ENCODE measurements around the gene ZNF90.
"Not testable (repeated sequence)": the region's sequence is repeated elsewhere in the genome, so short reads cannot be mapped to it uniquely, and the experiment has no call there.

The ZNF90 gene

DNA sequence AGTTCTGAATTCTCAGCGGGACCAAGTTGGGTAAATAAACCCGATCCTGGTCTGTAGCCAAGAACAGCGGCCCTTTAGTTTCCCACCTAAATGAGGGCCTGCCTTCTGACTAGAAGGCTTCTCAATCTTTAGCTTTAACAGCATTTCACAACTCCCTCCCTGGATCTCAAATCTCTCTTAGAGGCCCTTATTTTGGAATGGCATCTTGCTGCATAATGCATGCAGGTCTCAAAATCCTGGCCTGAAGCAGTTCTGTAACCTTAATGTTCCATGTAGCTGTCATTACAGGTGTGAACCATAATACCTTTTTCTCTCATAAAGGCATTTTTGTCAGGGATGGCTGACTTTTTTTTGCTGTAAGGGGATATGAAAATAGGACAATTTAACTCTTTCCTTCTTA lies 29.5 kb downstream of the ZNF90 start:
- peak; percentile 5 for DNase-seq

DNA sequence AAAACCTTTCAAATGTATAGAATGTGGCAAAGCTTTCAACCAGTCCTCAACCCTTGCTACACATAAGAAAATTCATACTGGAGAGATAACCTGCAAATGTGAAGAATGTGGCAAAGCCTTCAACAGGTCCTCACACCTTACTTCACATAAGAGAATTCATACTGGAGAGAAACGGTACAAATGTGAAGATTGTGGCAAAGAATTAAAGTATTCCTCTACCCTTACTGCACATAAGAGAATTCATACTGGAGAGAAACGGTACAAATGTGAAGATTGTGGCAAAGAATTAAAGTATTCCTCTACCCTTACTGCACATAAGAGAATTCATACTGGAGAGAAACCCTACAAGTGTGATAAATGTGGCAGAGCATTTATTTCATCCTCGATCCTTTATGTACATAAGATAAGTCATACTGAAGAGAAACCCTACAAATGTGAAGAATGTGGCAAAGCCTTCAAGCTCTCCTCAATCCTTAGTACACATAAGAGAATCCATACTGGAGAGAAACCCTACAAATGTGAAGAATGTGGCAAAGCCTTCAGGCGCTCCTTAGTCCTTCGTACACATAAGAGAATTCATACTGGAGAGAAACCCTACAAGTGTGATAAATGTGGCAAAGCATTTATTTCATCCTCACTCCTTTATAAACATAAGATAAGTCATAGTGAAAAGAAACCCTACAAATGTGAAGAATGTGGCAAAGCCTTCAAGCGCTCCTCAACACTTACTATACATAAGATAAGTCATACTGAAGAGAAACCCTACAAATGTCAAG lies 40.5 kb downstream of the ZNF90 start:
- not testable (repeated sequence) for DNase-seq

DNA sequence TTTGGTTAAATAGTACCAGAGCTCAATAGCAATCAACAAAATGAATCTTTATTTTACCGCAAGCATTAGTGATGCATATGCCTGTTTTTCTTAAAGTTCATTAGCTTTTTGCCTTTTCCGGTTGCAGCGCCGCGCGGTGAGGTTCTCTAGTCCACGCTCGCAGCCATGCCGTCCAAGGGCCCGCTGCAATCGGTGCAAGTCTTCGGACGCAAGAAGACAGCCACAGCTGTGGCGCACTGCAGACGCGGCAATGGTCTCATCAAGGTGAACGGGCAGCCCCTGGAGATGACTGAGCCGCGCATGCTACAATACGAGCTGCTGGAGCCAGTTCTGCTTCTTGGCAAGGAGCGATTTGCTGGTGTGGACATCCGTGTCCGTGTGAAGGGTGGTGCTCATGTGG lies 47.1 kb downstream of the ZNF90 start:
- DNase-seq: no peak

DNA sequence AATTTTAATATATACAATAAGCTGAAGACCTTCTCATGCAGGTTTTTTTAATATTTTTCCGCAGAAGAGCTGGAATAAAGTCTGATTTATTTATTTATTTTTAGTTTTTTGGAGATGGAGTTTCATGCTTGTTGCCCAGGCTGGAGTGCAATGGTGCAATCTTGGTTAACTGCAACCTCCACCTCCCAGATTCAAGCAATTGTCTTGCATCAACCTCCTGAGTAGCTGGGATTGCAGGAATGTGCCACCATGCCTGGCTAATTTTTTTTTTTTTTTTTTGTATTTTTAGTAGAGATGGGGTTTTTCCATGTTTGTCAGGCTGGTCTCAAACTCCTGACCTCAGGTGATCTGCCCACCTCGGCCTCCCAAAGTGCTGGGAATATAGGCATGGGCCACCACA lies 55.1 kb downstream of the ZNF90 start:
- not testable (repeated sequence) for DNase-seq

DNA sequence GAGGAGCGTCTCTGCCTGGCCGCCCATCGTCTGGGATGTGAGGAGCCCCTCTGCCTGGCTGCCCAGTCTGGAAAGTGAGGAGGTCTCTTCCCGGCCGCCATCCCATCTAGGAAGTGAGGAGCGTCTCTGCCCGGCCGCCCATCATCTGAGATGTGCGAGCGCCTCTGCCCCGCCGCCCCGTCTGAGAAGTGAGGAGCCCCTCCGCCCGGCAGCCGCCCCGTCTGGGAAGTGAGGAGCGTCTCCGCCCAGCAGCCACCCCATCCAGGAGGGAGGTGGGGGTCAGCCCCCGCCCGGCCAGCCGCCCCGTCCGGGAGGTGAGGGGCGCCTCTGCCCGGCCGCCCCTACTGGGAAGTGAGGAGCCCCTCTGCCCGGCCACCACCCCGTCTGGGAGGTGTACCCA lies 59.9 kb downstream of the ZNF90 start:
- DNase-seq: not testable (repeated sequence)

DNA sequence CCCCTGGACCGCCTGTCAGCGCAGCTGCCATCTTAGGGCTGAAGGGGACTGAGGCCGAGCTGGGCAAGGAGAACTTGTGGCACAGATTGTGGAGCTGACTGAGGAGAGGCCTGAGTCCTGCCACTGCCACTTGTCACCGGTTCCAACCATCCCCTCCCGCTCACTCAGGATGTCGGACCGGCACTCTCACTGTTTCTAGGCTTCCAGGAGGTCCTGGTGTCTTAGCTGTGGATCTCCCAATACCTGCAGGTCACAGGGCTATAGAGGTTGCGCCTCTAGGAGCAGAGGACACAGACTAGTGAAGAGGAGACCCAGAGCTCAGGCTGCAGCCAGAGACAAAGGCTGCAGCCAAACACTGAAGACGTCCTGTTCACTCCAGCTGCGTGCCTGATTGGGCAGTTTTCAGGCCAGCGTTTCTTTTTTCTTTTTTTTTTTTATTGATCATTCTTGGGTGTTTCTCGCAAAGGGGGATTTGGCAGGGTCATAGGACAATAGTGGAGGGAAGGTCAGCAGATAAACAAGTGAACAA lies 73.9 kb downstream of the ZNF90 start:
- DNase-seq: no peak

DNA sequence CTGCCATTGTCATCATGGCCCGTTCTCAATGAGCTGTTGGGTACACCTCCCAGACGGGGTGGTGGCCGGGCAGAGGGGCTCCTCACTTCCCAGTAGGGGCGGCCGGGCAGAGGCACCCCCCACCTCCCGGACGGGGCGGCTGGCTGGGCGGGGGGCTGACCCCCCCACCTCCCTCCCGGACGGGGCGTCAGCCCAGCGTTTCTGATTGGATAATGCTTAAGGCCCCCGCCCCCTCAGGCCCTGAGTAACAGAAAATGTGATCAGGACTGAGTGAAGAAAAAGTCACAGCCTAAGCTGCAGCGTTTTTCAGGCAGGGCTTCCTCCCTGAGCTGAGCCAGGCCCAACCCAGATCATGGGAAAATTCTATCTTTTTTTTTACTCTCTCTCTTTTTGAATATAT lies 74.7 kb downstream of the ZNF90 start:
- DNase-seq: not testable (repeated sequence)

DNA sequence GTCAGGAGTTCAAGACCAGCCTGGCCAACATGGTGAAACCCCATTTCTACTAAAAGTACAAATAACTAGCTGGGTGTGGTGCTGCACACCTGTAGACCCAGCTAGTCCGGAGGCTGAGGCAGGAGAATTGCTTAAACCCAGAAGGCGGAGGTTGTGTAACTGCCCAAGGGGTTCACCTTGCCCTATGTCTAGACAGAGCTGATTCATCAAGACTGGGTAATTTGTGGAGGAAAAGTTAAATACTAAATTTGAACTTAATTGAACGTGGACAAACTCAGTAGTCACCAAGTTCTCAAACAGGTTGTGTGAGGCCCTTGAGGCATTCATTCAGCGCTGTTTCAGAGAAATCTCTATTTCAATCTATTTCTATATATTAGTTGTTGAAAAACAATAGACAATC lies 75.5 kb downstream of the ZNF90 start:
- peak; percentile 39 for DNase-seq

DNA sequence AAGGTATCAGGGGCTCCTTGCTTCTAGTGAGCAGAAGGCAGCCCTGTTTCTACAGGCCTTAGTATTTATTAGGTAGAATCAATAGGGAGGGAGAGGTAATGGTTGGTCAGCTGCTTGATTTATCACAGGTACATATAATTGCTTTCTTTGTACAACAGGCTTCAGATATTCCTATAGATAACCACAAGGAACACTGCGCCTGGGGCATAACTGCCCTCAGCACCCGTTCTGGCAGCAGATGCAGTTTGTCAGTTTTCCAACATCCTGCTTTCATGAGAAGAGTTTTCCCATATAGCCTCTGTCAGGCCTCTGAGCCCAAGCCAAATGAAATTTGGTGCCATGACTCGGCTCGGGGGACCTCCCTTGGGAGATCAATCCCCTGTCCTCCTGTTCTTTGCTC lies 76.8 kb downstream of the ZNF90 start:
- peak; percentile 66 for DNase-seq

DNA sequence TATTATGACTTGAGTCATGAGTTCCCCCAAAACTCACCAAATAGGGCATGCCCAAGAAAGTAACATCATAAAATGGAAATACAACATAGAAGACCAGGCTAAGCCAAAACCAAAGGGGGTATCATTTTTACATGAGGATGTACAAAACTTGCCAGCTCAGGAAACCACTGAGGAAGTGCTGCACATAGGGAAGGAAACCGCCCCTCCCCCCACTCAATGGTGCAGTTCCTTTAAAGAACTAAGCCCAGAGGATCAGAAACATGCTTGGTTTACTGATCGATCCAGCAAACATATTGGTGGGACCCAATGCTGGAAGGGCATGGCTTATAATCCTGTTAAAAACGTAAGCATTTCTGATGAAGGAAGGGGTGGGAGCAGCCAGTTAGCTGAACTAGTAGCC lies 85.0 kb downstream of the ZNF90 start:
- no peak for DNase-seq

DNA sequence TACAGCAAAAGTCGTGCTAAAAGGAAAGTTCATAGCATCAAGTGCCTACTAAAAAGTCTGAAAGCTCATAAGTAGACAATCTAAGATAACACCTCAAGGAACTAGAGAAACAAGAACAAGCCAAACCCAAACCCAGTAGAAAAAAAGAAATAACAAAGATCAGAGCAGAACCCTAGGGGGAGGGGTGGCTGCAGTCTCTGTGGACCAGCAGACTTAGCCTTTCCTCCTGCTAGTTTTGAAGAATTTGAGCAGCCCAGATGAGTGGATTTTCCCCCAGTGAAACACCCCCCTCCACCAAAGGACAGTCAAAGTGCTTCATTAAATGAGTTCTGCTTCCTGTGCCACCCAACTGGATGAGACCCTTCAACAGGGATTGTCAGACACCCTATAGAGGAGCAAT lies 86.7 kb downstream of the ZNF90 start:
- DNase-seq: no peak

DNA sequence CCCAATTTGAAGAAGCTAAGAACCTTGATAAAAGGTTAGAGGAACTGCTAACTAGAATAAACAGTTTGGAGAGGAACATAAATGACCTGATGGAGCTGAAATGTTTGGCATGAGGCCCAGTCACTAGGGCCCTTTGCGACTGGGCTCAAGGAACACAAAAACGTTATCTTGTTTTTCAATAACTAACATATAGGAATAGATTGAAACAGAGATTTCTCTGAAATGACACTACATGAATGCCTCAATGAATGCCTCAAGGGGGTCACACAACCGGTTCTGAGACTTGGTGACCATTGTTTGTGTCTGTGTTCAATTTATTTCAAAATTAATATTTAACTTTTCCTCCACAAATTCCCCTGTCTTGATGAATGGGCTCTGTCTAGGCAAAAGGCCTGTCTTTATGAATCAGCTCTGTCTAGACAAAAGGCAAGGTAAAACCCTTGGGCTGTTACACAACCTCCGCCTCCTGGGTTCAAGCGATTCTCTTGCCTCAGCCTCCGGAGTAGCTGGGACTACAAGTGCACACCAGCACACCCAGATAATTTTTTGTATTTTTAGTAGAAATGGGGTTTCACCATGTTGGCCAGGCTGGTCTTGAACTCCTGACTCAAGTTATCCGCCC lies 88.3 kb downstream of the ZNF90 start:
- no peak for DNase-seq

DNA sequence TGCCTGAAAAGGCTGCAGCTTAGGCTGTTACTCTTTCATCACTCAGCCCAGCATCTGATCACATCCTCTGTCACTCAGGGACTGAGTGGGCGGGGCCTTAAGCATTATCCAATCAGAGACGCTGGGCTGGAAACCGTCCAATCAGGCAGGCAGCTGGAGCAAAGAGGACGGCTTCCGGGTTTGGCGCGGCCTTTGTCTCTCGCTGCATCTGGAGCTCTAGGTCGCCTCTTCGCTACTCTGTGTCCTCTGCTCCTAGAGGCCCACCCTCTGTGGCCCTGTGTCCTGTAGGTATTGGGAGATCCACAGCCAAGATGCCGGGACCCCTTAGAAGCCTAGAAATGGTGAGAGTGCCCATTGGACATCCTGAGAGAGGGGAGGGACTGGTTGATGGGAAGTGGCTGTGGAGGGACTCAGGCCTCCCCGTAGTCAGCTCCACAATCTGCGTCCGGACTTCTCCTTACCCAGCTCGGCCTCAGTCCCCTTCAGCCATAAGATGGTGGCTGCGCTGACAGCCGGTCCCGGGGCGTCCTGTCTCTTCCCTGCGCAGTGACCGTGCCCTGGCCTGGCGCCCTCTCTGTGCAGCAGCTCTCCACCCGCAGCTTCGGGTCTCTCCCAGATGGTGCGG lies 89.3 kb downstream of the ZNF90 start, which contains the start of gene ZNF486:
Gene ZNF486 (plus strand): TSS at position 195 of the 625 bp plus-strand sequence. CDS start 117 bp downstream, at position 312.
- DNase-seq: peak; percentile 99

DNA sequence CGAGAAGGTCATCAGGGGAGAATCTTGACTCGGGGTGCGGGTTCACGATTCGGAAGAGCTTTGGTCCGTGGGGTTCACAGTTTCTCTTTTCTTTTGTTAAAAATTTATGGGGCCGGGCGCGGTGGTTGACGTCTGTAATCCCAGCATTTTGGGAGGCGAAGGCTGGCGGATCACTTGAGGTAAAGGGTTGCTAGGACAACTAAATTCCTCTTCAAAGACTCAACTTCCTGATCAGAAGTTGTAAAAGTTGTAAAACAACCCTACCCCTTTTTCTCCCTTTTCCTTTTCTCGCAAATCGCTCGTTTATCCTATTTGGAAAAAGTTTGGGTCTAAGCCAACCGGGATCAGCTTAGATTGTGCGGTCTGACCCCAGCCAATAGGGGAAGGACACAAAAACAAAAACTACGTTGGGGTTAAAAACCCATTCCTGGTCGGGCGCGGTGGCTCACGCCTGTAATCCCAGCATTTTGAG lies 89.9 kb downstream of the ZNF90 start:
- no peak for DNase-seq
